RWPE1 (cell line): ENCODE results near the gene GPA33.

ENCODE experiments used
- CTCF ChIA-PET: fragments of 350-600 bp; sonication (Branson Sonifier 250); formaldehyde crosslinking; extraction: SDS; loops from one replicate; lab custom pipeline; 2021; lab: Yijun Ruan, JAX
- POLR2A ChIA-PET: fragments of 400-600 bp; formaldehyde crosslinking; extraction: SDS; loops from one replicate; lab custom pipeline; 2020; ENCODE audit warnings: antibody characterized with exemption; ENCODE audit not compliant: low non-redundant PET; lab: Yijun Ruan, JAX
- DNase-seq: peaks from one replicate; pipeline ENCODE4 v3.0.0; 2012; ENCODE audit warnings: low spot score
- H3K27ac ChIP-seq: fragments of 450-650 bp; 2 replicates; pipeline ENCODE4 v1.5.1; 2017
- TF ChIP-seq, protein P1 (sequence below): fragments of 450-650 bp; conservative IDR thresholded peaks from 2 replicates; pipeline ENCODE4 v1.5.1; 2017; ENCODE audit warnings: low read depth, mild to moderate bottlenecking

The GPA33 gene

DNA sequence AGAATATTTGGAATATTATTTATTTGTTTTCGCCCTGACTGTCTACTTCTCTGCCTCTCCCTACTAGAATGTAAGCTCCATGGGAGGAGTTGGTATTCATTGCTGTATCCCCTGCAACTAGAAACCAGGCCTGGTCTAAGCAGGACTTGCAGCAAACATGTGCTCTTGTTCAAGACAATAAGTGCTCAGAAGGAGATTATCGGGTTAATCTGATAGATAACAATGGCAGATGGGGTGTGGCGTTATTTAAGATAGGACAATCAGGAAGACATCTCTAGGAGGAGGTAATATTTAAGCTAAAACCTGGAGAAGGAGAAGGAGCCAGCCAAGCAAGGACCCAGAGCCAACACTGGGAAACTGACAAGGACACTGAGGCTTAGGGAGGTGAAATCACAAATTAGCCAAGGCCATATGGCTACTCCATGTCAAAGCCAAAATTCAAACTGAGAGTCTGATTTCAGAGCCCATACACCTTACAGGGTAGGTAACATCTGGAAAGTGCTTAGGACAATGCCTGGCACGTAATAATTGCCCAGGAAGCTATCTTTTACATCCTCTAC lies 45.2 kb upstream of the GPA33 start:
- CTCF ChIA-PET: no interaction called here
- TF ChIP-seq, protein P1, sequence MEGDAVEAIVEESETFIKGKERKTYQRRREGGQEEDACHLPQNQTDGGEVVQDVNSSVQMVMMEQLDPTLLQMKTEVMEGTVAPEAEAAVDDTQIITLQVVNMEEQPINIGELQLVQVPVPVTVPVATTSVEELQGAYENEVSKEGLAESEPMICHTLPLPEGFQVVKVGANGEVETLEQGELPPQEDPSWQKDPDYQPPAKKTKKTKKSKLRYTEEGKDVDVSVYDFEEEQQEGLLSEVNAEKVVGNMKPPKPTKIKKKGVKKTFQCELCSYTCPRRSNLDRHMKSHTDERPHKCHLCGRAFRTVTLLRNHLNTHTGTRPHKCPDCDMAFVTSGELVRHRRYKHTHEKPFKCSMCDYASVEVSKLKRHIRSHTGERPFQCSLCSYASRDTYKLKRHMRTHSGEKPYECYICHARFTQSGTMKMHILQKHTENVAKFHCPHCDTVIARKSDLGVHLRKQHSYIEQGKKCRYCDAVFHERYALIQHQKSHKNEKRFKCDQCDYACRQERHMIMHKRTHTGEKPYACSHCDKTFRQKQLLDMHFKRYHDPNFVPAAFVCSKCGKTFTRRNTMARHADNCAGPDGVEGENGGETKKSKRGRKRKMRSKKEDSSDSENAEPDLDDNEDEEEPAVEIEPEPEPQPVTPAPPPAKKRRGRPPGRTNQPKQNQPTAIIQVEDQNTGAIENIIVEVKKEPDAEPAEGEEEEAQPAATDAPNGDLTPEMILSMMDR: no peak
- H3K27ac ChIP-seq: no peak overlapping the region
- DNase-seq: no peak
- POLR2A ChIA-PET: no interaction called here

DNA sequence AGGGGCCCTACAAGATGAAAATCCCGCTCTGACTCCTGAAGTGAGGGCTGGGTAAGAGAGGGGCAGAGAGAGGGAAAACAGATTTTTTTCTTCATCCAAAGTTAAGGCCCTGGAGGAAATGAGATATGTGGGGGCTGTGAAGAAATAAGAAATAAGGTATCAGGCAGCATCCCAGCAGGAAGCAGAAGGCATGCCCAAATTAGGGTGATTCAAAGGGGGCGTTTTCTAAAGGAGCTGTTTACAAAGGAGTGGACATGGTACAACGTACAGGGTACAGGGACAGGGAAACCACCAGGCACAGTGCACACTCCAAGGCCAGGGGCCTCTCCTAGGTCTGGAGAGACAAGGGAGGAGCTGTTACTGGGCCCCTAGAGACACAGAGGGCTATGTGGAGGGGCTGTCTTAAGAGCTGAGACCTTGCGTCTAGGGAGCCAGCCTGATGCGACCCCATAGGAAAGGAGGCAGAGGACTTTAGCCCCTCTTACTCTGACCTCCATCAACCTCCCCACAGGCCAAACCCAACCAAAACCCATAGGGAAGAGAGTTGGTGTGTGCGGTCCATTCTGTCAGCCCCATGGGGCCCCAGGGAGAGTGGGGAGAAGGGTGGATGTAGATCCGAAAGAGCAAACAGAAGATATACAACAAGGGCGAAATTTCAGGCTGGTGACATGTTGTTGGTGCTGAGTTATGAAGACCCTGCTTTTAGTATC lies 42.3 kb upstream of the GPA33 start:
- POLR2A ChIA-PET: no interaction called here

DNA sequence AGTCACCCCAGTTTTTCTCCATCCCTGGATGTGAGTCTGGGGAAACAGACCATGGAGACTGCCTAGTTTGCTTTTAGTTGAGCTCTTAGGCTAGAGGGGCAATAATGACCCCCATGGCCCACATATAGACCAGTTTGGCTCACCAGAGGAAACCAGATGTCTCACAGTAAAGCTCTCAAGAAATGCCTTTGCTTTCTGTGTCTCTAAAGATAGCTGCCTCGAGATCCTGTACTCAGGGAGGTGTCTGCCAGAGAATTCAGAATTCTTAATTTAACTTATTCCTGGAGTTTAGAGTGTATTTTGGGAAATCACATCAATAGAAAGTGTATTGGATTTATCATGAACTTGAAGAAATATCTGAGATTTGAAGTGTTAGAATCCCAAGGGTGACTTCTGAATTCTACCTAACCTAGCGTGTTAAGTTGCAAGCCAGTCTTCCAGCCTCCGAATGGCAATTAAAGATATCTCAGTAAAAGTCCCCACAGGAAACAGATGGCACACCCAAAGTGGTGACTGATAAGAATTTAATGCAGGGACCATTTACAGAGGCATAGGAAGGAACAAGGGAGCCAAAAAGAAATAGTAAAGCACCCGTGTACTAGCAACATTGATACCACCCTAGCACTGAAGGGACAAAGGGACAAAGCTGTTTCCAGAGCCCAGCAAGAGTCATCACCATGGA lies 40.8 kb upstream of the GPA33 start:
- no peak overlapping the region for H3K27ac ChIP-seq
- TF ChIP-seq, protein P1: no peak
- DNase-seq: no peak
- ChIA-PET CTCF (interaction anchor here (0.5 to 0.7 kb wide), 3 partner anchors 65 to 229 kb away, joined by 3 read pairs; no protein-coding TSS in a partner anchor), POLR2A (no interaction called here)

More for the DNA sequence above, 42.3 kb upstream of the GPA33 start:
- H3K27ac ChIP-seq: no peak overlapping the region
- TF ChIP-seq, protein P1: no peak
- CTCF ChIA-PET: no interaction called here
- no peak for DNase-seq

DNA sequence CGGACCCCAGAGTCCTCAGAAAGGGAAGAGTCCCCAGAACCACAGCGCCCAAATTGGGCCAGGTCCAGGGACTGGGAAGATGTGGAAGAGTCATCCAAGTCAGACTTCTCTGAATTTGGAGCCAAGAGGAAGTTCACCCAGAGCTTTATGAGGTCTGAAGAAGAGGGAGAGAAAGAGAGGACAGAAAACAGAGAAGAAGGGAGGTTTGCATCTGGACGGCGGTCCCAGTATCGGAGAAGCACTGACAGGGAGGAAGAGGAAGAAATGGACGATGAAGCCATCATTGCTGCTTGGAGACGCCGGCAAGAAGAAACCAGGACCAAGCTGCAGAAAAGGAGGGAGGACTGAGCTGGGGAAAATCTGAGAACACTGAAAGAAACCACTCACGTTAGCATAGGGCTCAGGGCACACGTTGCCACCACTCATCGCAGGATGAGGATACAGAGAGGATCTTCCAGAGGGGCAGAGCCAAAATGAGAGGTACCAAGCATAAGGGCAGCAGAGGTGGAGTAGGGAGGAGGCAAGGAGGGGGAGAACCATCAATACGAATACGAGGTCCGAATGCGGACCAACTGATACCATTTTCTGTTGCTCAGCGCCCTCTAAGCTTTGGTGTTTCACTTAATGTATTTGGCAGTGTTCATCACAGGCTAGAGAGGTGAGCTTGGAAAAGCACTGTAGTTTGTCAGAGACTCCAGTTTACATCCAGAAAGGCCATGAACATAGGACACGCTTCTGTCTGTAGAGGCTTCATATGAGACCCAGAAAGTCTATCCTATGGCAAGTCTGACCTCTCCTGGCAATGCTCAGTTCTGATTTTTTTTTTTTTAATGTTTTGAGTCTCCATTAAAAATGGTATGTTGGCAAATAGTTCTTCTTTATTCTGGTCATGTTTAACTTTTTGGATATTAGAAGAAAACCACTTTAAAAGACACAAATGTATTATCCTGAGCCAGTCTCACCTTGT lies 38.4 kb upstream of the GPA33 start:
- no peak for DNase-seq
- TF ChIP-seq, protein P1: no peak
- H3K27ac ChIP-seq: no peak overlapping the region
- ChIA-PET POLR2A (no interaction called here), CTCF (interaction anchor here (0.6 to 0.9 kb wide), 2 partner anchors 61 to 218 kb away, joined by 3 to 10 read pairs; no protein-coding TSS in a partner anchor)

DNA sequence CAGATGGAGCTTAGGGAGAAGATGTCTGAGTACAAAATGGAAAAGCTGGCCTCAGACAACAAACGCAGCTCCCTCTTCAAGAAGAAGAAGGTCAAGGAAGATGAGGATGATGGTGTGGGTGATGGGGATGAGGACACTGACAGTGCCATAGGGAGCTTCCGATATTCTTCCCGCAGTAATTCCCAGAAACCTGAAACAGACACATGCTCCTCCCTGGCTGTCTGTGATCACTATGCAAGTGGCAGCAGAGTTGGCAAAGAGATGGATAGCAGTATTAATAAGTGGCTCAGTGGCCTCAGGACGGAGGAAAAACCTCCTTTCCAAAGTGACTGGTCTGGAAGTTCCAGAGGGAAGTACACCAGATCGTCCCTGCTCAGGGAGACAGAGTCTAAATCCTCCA lies 37.5 kb upstream of the GPA33 start:
- DNase-seq: no peak
- no peak overlapping the region for H3K27ac ChIP-seq
- TF ChIP-seq, protein P1: no peak
- POLR2A ChIA-PET: no interaction called here
- CTCF ChIA-PET: no interaction called here

DNA sequence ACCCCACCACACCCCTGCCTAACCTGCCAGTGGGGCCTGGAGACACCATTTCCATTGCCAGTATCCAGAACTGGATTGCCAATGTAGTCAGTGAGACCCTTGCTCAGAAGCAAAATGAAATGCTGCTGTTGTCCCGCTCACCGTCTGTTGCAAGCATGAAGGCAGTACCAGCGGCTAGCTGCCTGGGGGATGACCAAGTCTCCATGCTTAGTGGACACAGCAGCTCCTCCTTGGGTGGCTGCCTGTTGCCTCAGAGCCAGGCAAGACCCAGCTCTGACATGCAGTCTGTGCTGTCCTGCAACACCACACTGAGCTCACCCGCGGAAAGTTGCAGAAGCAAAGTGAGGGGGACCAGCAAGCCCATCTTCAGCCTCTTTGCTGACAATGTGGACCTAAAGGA lies 37.1 kb upstream of the GPA33 start:
- POLR2A ChIA-PET: no interaction called here

More for the DNA sequence above, 37.1 kb upstream of the GPA33 start:
- no peak for DNase-seq
- H3K27ac ChIP-seq: no peak overlapping the region
- TF ChIP-seq, protein P1: no peak
- CTCF ChIA-PET: no interaction called here
